Ovary (tissue), 3 donors: ENCODE data around the gene CALML4.

Experiments
- CTCF ChIP-seq, 3 donors: fragments of 450-650 bp in 2 of 3; fragments of 200-600 bp in 1 of 3; IDR thresholded peaks; one replicate each; pipeline versions ENCODE4 v1.5.1 to v1.8.0; 2016 to 2022; ENCODE audit warnings: antibody characterized with exemption in 3 of 3, mild to moderate bottlenecking in 1 of 3
- EP300 ChIP-seq: sonication (generic); formaldehyde crosslinking; IDR thresholded peaks from one replicate; pipeline ENCODE4 v1.6.1; 2017; ENCODE audit warnings: antibody characterized with exemption
- POLR2A ChIP-seq: fragments of 450-650 bp; IDR thresholded peaks from one replicate; pipeline ENCODE4 v1.6.1; 2017; ENCODE audit warnings: antibody characterized with exemption, mild to moderate bottlenecking, moderate library complexity
- donor health status: DM: no; HTN: no; CAD: no.

- no peak for TF ChIP-seq POLR2A
- TF ChIP-seq CTCF (IDR thresholded peaks at IDR 0.05), result no peak
- no peak for TF ChIP-seq EP300
These were observed 20.3 kb downstream of the CALML4 start for GRCh38 chr15:68184616-68185480.
